MM.1S (cell line): ENCODE results near the gene CDC5L.

Experiments used
- CTCF ChIP-seq: fragments of 300-600 bp; sonication (generic); IDR thresholded peaks from 2 replicates; pipeline ENCODE4 v1.5.1; 2016; ENCODE audit warnings: antibody characterized with exemption, low read length, mixed read lengths
- EZH2 ChIP-seq: fragments of 300-600 bp; sonication (generic); optimal IDR thresholded peaks from 2 replicates; pipeline ENCODE3; 2017; ENCODE audit warnings: low read depth, mild to moderate bottlenecking, antibody characterized with exemption, low read length, mixed read lengths

GRCh38 chr6:44438827-44439226 lies 51.3 kb downstream of the CDC5L start:
- TF ChIP-seq CTCF = no peak
- no peak for TF ChIP-seq EZH2
